COR-L47 (cell line): Measurements from ENCODE around the gene PRKG1.
"Not testable (repeated sequence)": the region's sequence is repeated elsewhere in the genome, so short reads cannot be mapped to it uniquely, and the experiment has no call there.

Source experiments
- DNase-seq: peaks from one replicate; lab custom pipeline; 2025; lab: John Stamatoyannopoulos, UW

PRKG1 gene

DNA sequence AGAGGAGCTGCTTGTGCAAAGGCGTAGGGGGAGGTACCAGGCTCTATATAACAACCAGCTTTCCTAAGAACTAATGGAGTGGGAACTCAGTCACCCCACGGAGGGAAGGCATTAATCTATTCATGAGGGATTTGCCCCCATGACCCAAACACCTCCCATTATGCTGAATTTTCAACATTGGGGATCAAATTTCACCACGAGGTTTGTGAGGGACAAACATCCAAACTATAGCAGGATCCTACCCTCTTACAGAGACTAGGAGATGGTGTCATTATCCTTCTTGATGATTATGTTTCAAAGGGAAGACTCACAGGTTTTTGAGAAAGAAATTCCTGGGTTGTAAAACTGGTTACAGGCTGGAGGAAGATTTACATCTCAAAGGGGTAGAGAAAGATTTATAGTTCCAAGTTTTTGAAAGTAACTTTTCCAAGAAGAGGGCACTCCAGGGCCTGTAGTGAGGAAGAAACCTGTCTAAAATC, 944.8 kb downstream of the PRKG1 start:
- no peak for DNase-seq

DNA sequence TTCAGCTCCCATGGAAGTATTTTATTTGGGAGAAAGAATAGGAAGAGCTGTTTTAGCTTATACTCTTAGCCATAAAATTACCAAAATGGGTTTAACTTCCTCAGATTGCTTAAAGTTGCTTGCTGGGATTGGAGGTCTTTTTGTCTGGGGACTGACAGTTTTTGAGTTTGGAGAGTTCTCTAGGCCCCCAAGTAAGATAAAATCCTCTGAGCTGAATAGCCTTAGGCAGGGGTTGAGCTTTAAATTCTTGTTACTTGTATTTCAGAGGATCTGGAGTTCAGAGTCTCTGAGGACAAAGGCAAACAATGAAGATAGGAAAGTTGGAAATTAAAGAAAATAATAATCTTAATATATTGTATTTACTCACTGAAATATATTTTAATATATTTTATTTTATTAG, 945.4 kb downstream of the PRKG1 start:
- no peak for DNase-seq

DNA sequence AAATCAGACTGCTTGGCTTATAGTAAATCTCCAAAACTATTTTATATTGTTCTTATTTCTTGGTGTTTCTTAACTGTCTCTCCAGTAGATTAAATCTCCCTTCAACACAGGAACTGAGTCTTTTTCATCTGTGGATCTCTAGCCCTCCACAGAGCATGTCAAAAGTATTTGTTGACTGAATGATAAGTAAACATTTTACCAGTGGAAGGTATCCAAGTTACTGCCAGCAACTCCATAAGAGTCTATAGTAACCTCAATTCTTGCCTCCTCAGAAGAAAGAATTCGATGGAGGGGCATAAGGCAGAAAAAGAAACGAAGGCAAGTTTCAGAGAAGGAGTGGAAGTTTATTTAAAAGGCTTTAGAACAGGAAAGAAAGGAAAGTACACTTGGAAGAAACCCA, 945.9 kb downstream of the PRKG1 start:
- DNase-seq = no peak

DNA sequence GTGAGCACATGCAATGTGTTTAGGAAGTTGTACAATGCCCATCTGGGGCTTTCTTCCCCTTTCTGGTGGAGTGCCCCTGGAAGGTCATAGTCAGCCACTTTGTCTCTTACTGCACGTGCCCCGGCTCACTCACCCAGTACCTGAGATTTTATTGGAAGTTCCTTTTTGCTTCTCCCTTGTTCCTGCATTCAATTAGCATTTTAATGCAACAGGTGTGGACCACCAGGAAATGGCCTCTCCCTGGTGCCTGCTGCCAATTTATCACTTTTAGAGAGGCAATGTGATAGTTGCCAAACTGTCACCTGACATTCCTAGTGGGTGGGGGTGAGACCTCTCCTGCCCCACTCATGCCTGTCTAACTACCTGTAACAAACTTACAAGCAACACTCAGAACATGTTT, 946.4 kb downstream of the PRKG1 start:
- no peak for DNase-seq

- no peak for DNase-seq
These were observed 952.9 kb downstream of the PRKG1 start for GRCh38 chr10:52027055-52027705.

DNA sequence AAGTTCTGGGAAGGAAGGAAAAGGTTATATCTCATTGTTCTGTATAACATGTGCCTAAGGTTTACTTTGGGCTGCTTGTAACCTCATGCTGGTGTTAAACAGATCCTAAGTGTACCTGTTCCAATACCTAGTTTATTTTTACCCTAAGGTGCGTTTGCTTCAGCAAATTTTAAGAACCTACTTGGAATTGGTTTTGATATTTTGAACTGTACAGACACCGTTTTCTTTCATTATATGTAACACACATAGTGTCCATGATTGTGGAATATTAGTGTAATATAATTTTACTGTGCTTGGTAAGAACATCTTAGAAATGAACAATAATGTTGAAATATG, 954.2 kb downstream of the PRKG1 start:
- DNase-seq = no peak

GRCh38 chr10:52029628-52030027, 955.3 kb downstream of the PRKG1 start:
- no peak for DNase-seq

GRCh38 chr10:52030051-52030790, 955.9 kb downstream of the PRKG1 start:
- no peak for DNase-seq

GRCh38 chr10:52030975-52031374, 956.7 kb downstream of the PRKG1 start:
- DNase-seq = no peak

DNA sequence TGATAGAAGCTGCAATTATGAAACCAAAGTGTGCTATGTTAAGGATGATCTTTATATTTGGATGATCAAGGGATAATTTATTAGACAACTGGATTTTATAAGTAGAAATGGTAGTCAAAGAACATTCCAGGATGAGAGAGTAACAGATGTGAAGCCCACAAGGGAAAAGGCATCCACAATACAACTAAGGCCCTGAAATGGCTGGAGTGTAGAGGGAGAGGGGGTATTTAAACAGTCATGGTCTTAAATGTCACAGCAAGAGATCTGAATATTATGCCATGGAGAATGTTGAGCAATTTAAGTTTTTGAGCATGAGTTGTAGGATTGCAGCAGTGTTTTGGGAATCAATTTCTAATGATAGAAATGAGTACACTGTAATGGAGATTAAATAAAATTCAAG, 957.5 kb downstream of the PRKG1 start:
- DNase-seq = no peak

DNA sequence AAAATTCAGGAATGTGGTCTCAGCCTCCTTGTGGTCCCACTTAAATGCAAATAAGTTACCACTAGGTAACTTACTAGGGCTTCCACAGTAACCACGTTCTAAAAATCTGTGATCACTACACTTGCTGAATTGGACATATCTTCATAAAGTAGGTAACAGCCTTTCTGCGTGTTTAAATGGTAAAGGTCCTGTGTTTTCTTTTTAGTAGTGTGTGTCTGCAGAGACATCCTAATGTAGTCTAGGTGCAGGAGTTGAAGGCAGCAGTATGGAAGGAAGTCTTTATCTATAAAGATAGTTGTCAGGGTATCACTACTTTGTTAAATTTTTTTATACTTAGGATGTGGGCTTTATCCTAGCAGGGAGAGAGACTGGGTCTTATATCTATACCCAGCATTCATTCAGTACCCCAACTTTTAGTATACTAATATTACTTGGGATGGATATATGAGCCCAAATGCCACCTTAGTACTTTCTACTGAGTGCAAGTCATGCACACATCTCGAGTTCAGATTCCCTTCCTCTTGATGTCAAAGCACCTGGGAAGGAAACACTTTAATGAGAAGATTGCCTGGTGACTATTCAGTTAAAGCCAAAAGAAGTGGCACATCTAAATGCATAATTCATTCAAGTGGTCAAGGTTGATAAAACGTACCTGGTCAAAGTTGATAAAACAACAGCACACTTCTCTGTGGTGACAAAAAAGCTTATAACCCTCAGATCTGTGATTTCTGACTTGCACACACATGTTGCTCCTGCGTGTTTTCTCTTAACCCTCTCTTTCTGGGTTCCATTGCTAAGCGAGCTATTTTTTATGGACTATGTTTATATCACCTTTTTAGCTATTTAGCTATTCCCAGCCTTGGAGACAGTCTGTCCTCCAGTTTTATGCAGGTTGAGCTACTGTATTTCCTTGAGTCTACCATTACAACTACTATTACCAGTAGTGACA, 958.7 kb downstream of the PRKG1 start:
- no peak for DNase-seq

GRCh38 chr10:52039002-52039793, 964.9 kb downstream of the PRKG1 start:
- DNase-seq = not testable (repeated sequence)

GRCh38 chr10:52040486-52040885, 966.2 kb downstream of the PRKG1 start:
- DNase-seq = no peak

DNA sequence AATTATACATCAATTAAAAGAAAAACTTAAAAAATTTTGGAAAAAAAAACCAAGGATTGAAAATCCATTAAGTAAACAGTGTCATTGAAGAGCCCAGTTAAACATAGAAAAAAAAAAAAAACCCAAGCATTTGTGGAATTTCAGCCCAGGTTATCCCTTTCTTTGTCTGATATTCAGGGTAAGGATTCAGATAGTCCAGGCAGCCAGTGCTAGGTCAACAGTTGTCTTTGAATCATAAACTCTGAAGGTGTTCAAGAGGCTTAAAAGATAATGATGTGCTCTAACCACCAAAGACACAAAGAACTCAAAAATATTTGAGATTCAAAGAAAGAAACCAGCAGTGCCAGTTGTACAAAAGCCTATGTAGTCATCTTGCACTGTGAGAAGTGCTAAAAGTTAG, 969.5 kb downstream of the PRKG1 start:
- no peak for DNase-seq

GRCh38 chr10:52048051-52048450, 973.8 kb downstream of the PRKG1 start:
- DNase-seq = no peak

DNA sequence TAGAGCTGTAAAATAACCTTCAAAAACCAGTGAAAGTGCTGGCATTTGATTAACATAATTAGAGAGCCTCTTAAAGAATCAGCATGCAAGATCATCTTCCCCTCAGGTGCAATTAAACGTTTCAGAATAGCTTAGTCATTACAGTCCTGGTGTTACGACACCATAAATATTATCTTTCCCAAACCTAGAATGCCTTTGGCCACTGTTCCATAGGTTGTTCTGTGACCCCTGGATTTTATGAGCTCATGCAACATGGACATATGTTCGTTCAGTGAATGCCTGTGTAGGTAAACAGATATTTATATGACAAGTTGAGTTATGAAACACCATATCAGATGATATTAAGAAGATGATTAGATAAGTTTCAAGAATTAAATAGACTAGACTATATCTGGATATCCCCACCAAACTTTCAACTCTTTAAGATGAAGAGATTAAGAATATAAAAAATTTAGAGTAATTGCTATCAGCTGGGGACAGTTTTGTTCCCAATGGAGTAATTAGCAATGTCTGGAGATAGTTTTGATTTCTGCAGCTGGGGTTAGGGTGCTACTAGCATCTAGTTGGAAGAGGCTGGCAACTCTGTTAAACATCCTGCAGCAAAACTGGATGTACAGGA, 976.3 kb downstream of the PRKG1 start:
- DNase-seq = no peak

DNA sequence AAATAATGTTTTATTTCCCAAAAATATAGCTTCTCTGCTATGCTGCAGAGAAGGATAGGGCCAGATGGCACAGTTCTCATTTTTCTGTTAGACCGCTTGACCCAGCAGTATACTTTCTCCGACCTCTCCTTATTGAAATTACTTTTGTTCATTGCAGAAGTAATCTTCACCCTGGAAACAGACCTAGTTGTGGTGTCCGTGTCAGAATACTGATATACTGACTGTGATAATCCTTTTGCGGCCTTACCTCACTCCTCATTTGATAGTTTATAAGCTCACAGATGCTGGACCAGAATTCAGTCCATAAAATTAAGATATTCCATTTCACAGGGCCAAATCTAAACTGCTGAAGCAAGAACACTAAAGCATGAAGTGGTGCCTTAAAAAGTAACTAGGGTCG, 979.2 kb downstream of the PRKG1 start:
- no peak for DNase-seq

GRCh38 chr10:52056291-52056690, 982.0 kb downstream of the PRKG1 start:
- no peak for DNase-seq

- DNase-seq = no peak
These were observed 984.8 kb downstream of the PRKG1 start for GRCh38 chr10:52059089-52059488.

GRCh38 chr10:52063159-52063558, 988.9 kb downstream of the PRKG1 start:
- DNase-seq = no peak

DNA sequence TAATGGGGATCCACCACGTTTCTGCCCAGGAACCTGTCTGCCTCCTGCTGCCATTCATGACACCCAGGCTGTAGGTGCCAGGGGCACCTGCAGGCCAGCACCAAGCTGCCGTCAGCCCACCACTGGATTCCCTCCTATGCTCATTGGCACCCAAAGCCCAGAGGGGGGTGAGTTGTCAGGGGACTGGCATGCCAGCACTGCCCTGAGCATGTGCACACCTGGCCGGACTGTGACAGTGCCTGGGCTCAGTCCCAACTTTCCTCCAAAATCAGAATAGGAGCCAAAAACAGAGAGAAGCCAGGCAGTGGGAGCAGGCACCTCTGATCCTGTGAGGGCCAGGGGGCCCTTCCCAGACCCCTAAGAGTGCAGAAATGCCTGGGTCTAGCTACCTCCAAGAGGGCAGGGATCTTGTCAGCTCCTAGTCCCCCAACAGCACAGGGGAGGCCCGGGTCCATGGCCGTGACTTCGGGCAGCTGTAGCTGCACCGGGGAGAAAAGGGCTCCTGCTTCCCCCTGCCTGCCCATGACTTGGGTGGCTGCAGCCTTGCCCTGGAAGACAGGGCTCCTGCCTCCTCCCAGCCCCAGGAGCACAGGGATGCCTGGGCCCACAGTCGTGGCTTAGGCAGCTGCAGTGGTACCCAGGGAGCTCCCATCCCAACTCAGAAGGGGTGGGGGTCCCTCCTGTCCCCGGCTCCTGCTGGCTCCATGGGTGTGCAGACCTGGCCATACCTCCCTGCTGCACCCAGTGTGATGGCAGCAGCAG, 990.0 kb downstream of the PRKG1 start:
- DNase-seq = no peak
